Upper lobe of right lung (tissue), 1 donor: Measurements from ENCODE around the gene RBPMS2. TPM values are rescaled to one million over a fixed set of nuclear protein-coding genes. Genes with fewer than 3 reads are reported as not detected.
"Not testable (repeated sequence)": the region's sequence is repeated elsewhere in the genome, so short reads cannot be mapped to it uniquely, and the experiment has no call there.

Experiments
- ATAC-seq: fragments of 200-7000 bp; cut with Tn5 transposase; one replicate; pipeline ENCODE4 v1.9.1; 2020; ENCODE audit warnings: mild to moderate bottlenecking, moderate library complexity
- DNase-seq: peaks from one replicate; pipeline ENCODE4 v3.0.0-alpha.2; 2020
- H3K27ac ChIP-seq: fragments of 200-600 bp; one replicate; pipeline ENCODE4 v1.8.0; 2022
- H3K27me3 ChIP-seq: fragments of 200-600 bp; one replicate; pipeline ENCODE4 v1.8.0; 2022; ENCODE audit warnings: mild to moderate bottlenecking
- H3K36me3 ChIP-seq: fragments of 200-600 bp; one replicate; pipeline ENCODE4 v1.8.0; 2022
- H3K4me1 ChIP-seq: fragments of 200-600 bp; one replicate; pipeline ENCODE4 v1.8.0; 2022
- H3K4me3 ChIP-seq: fragments of 200-600 bp; one replicate; pipeline ENCODE4 v1.8.0; 2022; ENCODE audit warnings: mild to moderate bottlenecking
- H3K9me3 ChIP-seq: fragments of 200-600 bp; one replicate; pipeline ENCODE4 v1.8.0; 2022
- intact Hi-C: fragments of 100-400 bp; cut with DNase I; formaldehyde crosslinking; loops from one replicate; pipeline ENCODE4 v1.11.0; 2022
- total RNA-seq: library from RNA; stranded (reverse); fragmentation: NEBNext Ultra II Directional; extraction: Animal tissue kit (Norgen Biotek cat#: 25700); gene quantifications from one replicate; pipeline ENCODE4 v1.2.1, GENCODE V29; 2021
- TF ChIP-seq, protein P1 (sequence below): fragments of 200-600 bp; IDR thresholded peaks from one replicate; pipeline ENCODE4 v1.8.0; 2022; ENCODE audit warnings: antibody characterized with exemption
- donor health status: DM: no; HTN: yes; CAD: no; lungs with severe emphysema.

RBPMS2 gene
- total RNA-seq, 1 donor from 2014 or later = 4.5 TPM

DNA sequence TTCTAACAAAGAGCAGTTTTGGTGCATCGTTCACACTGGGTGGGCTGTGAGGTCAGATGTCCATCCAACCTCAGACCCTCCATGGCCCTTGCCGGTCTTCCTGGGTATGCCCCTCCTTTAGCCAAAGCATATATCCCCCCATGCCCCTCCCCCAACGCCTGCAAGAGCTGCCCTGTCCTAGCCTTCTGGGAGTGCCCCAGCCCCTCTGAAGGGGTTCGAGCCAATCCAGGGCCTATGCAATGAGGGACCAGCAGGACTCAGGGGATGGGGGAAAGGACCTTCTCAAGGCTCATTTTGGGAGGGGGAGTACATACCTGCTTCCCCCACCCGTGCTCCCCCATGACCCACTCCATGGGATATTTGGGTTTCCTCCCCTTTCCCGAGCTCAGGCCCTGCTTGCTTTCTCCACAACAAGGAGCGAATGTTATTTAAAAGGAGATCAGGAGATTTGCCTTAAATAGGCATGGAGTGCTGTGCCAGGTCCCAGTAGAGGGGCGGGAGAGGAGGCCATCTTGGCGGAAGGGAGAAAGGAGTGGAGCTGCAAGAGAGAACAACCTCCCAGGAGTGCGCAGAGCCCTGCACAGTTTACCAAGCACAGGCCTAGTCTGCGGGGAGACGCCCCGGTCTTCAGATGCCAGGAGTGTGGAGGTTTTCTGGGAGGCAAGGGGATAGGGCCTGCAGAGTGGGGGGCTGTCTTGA lies 31.8 kb upstream of the RBPMS2 start:
- TF ChIP-seq, protein P1, sequence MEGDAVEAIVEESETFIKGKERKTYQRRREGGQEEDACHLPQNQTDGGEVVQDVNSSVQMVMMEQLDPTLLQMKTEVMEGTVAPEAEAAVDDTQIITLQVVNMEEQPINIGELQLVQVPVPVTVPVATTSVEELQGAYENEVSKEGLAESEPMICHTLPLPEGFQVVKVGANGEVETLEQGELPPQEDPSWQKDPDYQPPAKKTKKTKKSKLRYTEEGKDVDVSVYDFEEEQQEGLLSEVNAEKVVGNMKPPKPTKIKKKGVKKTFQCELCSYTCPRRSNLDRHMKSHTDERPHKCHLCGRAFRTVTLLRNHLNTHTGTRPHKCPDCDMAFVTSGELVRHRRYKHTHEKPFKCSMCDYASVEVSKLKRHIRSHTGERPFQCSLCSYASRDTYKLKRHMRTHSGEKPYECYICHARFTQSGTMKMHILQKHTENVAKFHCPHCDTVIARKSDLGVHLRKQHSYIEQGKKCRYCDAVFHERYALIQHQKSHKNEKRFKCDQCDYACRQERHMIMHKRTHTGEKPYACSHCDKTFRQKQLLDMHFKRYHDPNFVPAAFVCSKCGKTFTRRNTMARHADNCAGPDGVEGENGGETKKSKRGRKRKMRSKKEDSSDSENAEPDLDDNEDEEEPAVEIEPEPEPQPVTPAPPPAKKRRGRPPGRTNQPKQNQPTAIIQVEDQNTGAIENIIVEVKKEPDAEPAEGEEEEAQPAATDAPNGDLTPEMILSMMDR = no peak
- H3K4me3 ChIP-seq = no peak overlapping the region
- H3K4me1 ChIP-seq = no peaks in the 10 kb centered on the region
- H3K9me3 ChIP-seq = no peaks in the 10 kb centered on the region
- H3K27me3 ChIP-seq = no peaks in the 10 kb centered on the region
- H3K36me3 ChIP-seq = no peaks in the 10 kb centered on the region
- H3K27ac ChIP-seq = no peak overlapping the region
- ATAC-seq (no peak), DNase-seq (no peak)
- intact Hi-C loops = loop anchor here (5.0 kb wide), 1 partner anchor 75 kb away; no protein-coding TSS in a partner anchor

DNA sequence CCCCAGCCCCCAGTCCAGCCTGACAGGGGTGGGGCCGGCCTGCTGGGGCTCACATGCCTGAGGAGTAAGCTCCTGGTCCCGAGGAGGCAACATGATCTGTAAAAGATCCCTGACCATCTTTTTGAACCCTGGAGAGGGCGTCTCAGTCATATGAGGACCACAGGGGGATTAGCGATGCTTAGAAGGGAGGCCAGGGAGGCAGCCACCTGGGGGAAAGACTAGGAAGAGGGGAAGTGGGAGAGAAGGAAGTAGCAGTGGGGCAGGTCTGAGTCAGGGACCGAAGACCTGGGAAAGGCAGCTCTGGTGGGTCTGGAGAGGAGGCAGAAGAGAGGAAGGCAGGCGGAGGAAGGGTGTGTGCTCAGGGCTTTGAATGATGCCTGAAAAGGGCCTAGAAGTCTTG lies 31.1 kb upstream of the RBPMS2 start:
- DNase-seq (no peak), ATAC-seq (no peak)
- H3K36me3 ChIP-seq = no peaks in the 10 kb centered on the region
- no peaks in the 10 kb centered on the region for H3K4me1 ChIP-seq
- no peak overlapping the region for H3K4me3 ChIP-seq
- H3K27ac ChIP-seq = no peak overlapping the region
- TF ChIP-seq, protein P1 = no peak
- intact Hi-C loops = loop anchor here (5.0 kb wide), 1 partner anchor 74 kb away; no protein-coding TSS in a partner anchor
- H3K27me3 ChIP-seq = no peaks in the 10 kb centered on the region
- H3K9me3 ChIP-seq = no peaks in the 10 kb centered on the region

DNA sequence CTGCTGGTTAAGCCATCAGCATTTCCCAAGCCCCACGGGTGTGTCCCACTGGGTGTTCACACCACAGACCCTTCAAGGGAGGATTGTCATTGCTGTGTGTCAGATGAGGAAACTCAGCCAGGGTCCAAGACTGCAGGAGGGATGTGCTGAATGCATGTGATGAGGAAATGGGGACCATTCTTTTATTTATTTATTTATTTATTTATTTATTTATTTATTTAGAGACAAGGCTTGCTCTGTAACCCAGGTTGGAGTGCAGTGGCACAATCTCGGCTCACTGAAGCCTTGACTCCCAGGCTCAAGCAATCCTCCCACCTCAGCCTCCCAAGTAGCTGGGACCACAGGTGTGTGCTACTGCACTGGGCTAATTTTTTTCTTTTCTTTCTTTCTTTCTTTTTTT lies 29.2 kb upstream of the RBPMS2 start:
- intact Hi-C loops = loop anchor here (5.0 kb wide), 1 partner anchor 72 kb away; no protein-coding TSS in a partner anchor
- TF ChIP-seq, protein P1 = no peak
- Histone ChIP-seq H3K4me3 (no peak overlapping the region), H3K9me3 (no peaks in the 10 kb centered on the region), H3K4me1 (no peaks in the 10 kb centered on the region), H3K27me3 (no peaks in the 10 kb centered on the region), H3K36me3 (no peaks in the 10 kb centered on the region), H3K27ac (no peak overlapping the region)
- no peak for DNase-seq
- ATAC-seq = no peak

DNA sequence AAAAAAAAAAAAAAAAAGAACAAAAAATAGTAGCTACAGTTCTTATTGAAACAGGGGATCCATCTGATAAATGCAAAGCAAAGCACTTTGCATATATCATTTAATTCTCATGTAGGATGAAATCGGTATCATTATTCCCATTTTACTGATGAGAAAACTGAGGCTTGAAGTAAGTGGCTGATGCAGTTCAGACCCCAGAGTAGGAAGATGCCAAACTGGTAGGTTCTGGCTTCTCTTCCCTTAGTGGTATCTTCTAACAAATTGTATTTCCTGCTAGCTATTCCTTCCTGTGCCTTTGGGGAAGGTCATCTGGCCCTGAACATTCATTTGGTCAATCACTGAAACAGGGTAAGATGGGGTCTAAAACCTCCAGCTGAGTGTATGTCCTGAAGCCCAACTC lies 28.1 kb upstream of the RBPMS2 start:
- H3K4me3 ChIP-seq = no peak overlapping the region
- no peak for ATAC-seq
- no peak overlapping the region for H3K27ac ChIP-seq
- no peaks in the 10 kb centered on the region for H3K4me1 ChIP-seq
- no peaks in the 10 kb centered on the region for H3K27me3 ChIP-seq
- no peaks in the 10 kb centered on the region for H3K36me3 ChIP-seq
- DNase-seq = no peak
- intact Hi-C loops = no loop called here
- TF ChIP-seq, protein P1 = no peak
- no peaks in the 10 kb centered on the region for H3K9me3 ChIP-seq

DNA sequence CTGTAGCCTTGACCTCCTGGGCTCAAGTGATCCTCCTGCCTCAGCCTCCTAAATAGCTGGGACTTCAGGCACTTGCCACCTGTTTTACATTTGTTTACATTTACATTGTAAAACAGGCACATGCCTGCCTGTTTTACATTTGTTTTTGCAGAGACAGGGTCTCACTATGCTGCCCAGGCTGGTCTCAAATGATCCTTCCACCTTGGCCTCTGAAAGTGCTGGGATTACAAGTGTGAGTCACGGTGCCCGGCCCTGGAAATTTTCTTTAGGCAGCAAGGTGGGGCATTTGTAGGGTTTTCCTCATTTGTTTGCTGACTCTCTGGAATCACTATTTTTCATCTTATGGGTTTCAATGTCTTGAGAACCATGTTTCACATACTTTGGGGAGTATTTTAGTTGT lies 25.1 kb upstream of the RBPMS2 start:
- no peak for DNase-seq
- no peaks in the 10 kb centered on the region for H3K36me3 ChIP-seq
- no peaks in the 10 kb centered on the region for H3K9me3 ChIP-seq
- no peak for ATAC-seq
- H3K27ac ChIP-seq = no peak overlapping the region
- H3K27me3 ChIP-seq = no peaks in the 10 kb centered on the region
- no peaks in the 10 kb centered on the region for H3K4me1 ChIP-seq
- H3K4me3 ChIP-seq = no peak overlapping the region
- TF ChIP-seq, protein P1 = no peak
- intact Hi-C loops = no loop called here

DNA sequence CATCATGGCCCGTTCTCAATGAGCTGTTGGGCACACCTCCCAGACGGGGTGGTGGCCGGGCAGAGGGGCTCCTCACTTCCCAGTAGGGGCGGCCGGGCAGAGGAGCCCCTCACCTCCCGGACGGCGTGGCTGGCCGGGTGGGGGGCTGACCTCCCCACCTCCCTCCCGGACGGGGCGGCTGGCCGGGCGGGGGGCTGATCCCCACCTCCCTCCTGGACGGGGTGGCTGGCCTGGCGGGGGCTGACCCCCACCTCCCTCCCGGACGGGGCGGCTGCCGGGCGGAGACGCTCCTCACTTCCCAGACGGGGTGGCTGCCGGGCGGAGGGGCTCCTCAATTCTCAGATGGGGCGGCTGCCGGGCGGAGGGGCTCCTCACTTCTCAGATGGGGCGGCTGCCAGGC lies 23.5 kb upstream of the RBPMS2 start:
- H3K36me3 ChIP-seq, H3K27me3 ChIP-seq, H3K27ac ChIP-seq, DNase-seq, H3K9me3 ChIP-seq, intact Hi-C loops, H3K4me3 ChIP-seq, H3K4me1 ChIP-seq, ATAC-seq: not testable (repeated sequence)

DNA sequence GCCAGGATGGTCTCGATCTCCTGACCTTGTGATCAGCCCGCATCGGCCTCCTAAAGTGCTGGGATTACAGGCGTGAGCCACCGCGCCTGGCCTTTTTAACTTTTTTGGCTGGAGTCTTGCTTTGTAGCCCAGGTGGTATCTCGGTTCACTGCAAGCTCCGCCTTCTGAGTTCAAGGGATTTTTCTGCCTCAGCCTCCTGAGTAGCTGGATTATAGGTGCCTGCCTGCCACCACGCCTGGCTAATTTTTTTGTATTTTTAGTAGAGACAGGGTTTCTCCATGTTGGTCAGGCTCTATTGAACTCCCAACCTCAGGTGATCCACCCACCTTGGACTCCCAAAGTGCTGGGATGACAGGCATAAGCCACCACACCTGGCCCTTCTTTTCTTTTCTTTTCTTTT lies 20.5 kb upstream of the RBPMS2 start:
- H3K4me3 ChIP-seq, ATAC-seq, H3K9me3 ChIP-seq: not testable (repeated sequence)

DNA sequence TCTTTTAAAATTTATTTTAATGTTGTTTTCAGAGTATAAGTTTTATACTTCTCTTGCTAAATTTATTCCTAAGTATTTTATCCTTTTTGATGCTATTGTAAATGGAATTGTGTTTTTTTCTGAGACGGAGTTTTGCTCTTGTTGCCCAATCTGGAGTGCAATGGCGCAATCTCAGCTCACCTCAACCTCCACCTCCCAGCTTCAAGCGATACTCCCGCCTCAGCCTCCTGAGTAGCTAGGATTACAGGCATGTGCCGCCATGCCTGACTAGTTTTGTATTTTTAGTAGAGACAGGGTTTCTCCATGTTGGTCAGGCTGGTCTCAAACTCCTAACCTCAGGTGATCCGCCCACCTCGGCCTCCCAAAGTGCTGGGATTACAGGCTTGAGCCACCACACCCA lies 19.9 kb upstream of the RBPMS2 start:
- H3K9me3 ChIP-seq, H3K27ac ChIP-seq, intact Hi-C loops, ATAC-seq, H3K4me3 ChIP-seq, H3K36me3 ChIP-seq, H3K4me1 ChIP-seq, H3K27me3 ChIP-seq, DNase-seq: not testable (repeated sequence)

More for the DNA sequence above, 20.5 kb upstream of the RBPMS2 start:
- DNase-seq, H3K4me1 ChIP-seq, H3K27ac ChIP-seq, H3K36me3 ChIP-seq, intact Hi-C loops, H3K27me3 ChIP-seq: not testable (repeated sequence)
